OCI-LY3 (cell line): Measurements from ENCODE around the gene PPY.

ENCODE experiments used
- H2AFZ ChIP-seq: fragments of 200-600, 300-600 bp; shearing (Covaris generic); 2 replicates; pipeline ENCODE4 v1.6.0; 2014; ENCODE audit warnings: antibody characterized with exemption, low read depth, low read length
- H3K27ac ChIP-seq: fragments of 200-600, 300-600 bp; sonication (generic); 2 replicates; pipeline ENCODE4 v1.5.1; 2014; ENCODE audit warnings: mild to moderate bottlenecking, low read length, moderate library complexity, mixed read lengths
- H3K27me3 ChIP-seq: fragments of 200-600, 300-600 bp; sonication (generic); 2 replicates; pipeline ENCODE4 v1.6.1; 2014; ENCODE audit warnings: low read depth, low read length, mixed read lengths
- H3K36me3 ChIP-seq: fragments of 200-600, 300-600 bp; sonication (generic); replicated peaks from 2 replicates; pipeline ENCODE3; 2014; ENCODE audit warnings: low read depth, low read length, mixed read lengths
- H3K4me1 ChIP-seq: fragments of 300-600, 200-600 bp; sonication (generic); 2 replicates; pipeline ENCODE4 v1.6.1; 2014; ENCODE audit warnings: low read length, mixed read lengths
- H3K4me2 ChIP-seq: fragments of 200-600, 300-600 bp; sonication (generic); 2 replicates; pipeline ENCODE4 v1.6.1; 2014; ENCODE audit warnings: low read length, mixed read lengths
- H3K4me3 ChIP-seq: fragments of 300-600, 200-600 bp; sonication (generic); 2 replicates; pipeline ENCODE4 v1.5.1; 2014; ENCODE audit warnings: antibody characterized with exemption, mild to moderate bottlenecking, low read length, moderate library complexity
- H3K79me2 ChIP-seq: fragments of 300-600, 200-600 bp; shearing (Covaris generic); 2 replicates; pipeline ENCODE4 v1.6.1; 2014; ENCODE audit warnings: mild to moderate bottlenecking, low read length, mixed read lengths
- H3K9ac ChIP-seq: fragments of 300-600, 200-600 bp; shearing (Covaris generic); 2 replicates; pipeline ENCODE4 v1.6.0; 2014; ENCODE audit warnings: mild to moderate bottlenecking, low read length, moderate library complexity
- H3K9me3 ChIP-seq: fragments of 200-600, 300-600 bp; shearing (Covaris generic); 2 replicates; pipeline ENCODE4 v1.6.1; 2014; ENCODE audit warnings: low read length, mixed read lengths; ENCODE audit not compliant: insufficient read depth
- H4K20me1 ChIP-seq: fragments of 200-600, 300-600 bp; sonication (generic); 2 replicates; pipeline ENCODE4 v1.6.1; 2016; ENCODE audit warnings: low read length, mixed read lengths; ENCODE audit not compliant: insufficient read depth
- CTCF ChIP-seq: fragments of 200-600, 300-600 bp; sonication (generic); IDR thresholded peaks from 2 replicates; pipeline ENCODE4 v1.5.1; 2014; ENCODE audit warnings: antibody characterized with exemption, low read length, low read depth
- EZH2phosphoT487 ChIP-seq: fragments of 200-600 bp; shearing (Covaris generic); IDR thresholded peaks from 2 replicates; pipeline ENCODE4 v1.6.1; 2018; ENCODE audit warnings: antibody characterized with exemption, mixed run types, low read depth

PPY gene

GRCh38 chr17:43953746-43954145 is 11.5 kb upstream of the PPY start, which contains the start of gene PYY:
Gene PYY, minus strand, starts transcription at chr17:43953940. Its CDS starts 457 bp downstream, at chr17:43953483.
- Histone ChIP-seq H3K4me2 (no peak within 1 kb of the TSS), H4K20me1 (no peaks in the 10 kb centered on the region), H3K36me3 (no peaks in the 10 kb centered on the region), H3K4me3 (no peak within 1 kb of the TSS), H3K27me3 (no peaks in the 10 kb centered on the region), H3K9ac (no peak within 1 kb of the TSS), H3K4me1 (no peaks in the 10 kb centered on the region), H3K27ac (no peak within 1 kb of the TSS), H3K79me2 (no peaks in the 10 kb centered on the region), H3K9me3 (no peaks in the 10 kb centered on the region), H2AFZ (no peak within 1 kb of the TSS)
- TF ChIP-seq EZH2phosphoT487 (no peak), CTCF (no peak)

- H3K4me3 ChIP-seq, result no peak overlapping the region
These were observed 10.7 kb upstream of the PPY start for GRCh38 chr17:43952724-43953666.

GRCh38 chr17:43952351-43952723 is 10.1 kb upstream of the PPY start:
- Histone ChIP-seq H3K4me3 (no peak overlapping the region), H4K20me1 (no peaks in the 10 kb centered on the region), H3K4me1 (no peaks in the 10 kb centered on the region), H3K27ac (no peak overlapping the region), H3K27me3 (no peaks in the 10 kb centered on the region), H3K36me3 (no peaks in the 10 kb centered on the region), H3K79me2 (no peaks in the 10 kb centered on the region), H3K9me3 (no peaks in the 10 kb centered on the region), H2AFZ (no peak overlapping the region), H3K4me2 (no peak overlapping the region), H3K9ac (no peak overlapping the region)
- TF ChIP-seq CTCF (no peak), EZH2phosphoT487 (no peak)

More at GRCh38 chr17:43952724-43953666, 10.7 kb upstream of the PPY start:
- Histone ChIP-seq H3K36me3 (no peaks in the 10 kb centered on the region), H3K4me2 (no peak overlapping the region), H3K79me2 (no peaks in the 10 kb centered on the region), H4K20me1 (no peaks in the 10 kb centered on the region), H3K27me3 (no peaks in the 10 kb centered on the region), H2AFZ (no peak overlapping the region), H3K27ac (no peak overlapping the region), H3K9me3 (no peaks in the 10 kb centered on the region), H3K4me1 (no peaks in the 10 kb centered on the region), H3K9ac (no peak overlapping the region)
- no peak for TF ChIP-seq EZH2phosphoT487
- TF ChIP-seq CTCF, result no peak

- H3K27ac ChIP-seq, result no peak overlapping the region
These were observed 9.5 kb upstream of the PPY start for GRCh38 chr17:43951750-43952149.

More at GRCh38 chr17:43951750-43952149, 9.5 kb upstream of the PPY start:
- no peak overlapping the region for H3K4me3 ChIP-seq
- H3K9ac ChIP-seq, result no peak overlapping the region
- H3K79me2 ChIP-seq, result no peaks in the 10 kb centered on the region
- H3K36me3 ChIP-seq, result no peaks in the 10 kb centered on the region
- no peak overlapping the region for H3K4me2 ChIP-seq
- no peaks in the 10 kb centered on the region for H3K9me3 ChIP-seq
- peaks cover 5% of the 10 kb centered on the region for H3K4me1 ChIP-seq
- no peaks in the 10 kb centered on the region for H3K27me3 ChIP-seq
- TF ChIP-seq EZH2phosphoT487 (no peak), CTCF (no peak)
- no peak overlapping the region for H2AFZ ChIP-seq
- no peaks in the 10 kb centered on the region for H4K20me1 ChIP-seq
